GM10266 (cell line): Measurements from ENCODE around the gene PGF.

Experiments used
- DNase-seq: peaks from one replicate; pipeline ENCODE4 v3.0.0; 2012; ENCODE audit errors: extremely low spot score
- TF ChIP-seq, protein P1 (sequence below): IDR thresholded peaks from 2 replicates; pipeline ENCODE4 v1.5.1; 2012; ENCODE audit warnings: mild to moderate bottlenecking, low read depth; ENCODE audit not compliant: control insufficient read depth, insufficient read depth; ENCODE audit errors: missing control alignments

PGF gene

DNA sequence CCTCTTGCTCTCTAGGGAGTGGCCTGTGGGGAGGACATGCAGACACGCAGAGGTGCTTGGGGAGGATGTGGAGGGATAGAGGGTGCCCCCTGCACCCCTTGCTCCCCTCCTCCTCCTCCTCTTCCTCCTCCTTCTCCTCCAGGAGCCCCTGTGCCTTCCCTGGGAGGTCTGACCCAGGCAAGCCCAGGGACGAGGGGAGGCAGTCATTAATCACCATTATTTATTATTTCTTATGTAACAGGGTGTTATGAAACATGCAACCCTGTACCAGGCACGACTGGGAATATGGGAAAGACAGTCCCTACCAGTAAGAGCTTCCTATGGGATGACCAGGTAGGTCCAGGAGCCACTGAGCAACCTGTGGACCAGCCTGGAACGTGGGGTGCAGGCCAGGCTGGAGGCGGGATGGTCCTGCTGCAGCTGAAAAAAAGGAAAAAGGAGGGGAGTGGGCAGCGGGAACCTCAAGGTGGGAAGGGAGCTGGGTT, 22.5 kb upstream of the PGF start:
- TF ChIP-seq, protein P1, sequence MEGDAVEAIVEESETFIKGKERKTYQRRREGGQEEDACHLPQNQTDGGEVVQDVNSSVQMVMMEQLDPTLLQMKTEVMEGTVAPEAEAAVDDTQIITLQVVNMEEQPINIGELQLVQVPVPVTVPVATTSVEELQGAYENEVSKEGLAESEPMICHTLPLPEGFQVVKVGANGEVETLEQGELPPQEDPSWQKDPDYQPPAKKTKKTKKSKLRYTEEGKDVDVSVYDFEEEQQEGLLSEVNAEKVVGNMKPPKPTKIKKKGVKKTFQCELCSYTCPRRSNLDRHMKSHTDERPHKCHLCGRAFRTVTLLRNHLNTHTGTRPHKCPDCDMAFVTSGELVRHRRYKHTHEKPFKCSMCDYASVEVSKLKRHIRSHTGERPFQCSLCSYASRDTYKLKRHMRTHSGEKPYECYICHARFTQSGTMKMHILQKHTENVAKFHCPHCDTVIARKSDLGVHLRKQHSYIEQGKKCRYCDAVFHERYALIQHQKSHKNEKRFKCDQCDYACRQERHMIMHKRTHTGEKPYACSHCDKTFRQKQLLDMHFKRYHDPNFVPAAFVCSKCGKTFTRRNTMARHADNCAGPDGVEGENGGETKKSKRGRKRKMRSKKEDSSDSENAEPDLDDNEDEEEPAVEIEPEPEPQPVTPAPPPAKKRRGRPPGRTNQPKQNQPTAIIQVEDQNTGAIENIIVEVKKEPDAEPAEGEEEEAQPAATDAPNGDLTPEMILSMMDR = no peak
- DNase-seq = no peak

DNA sequence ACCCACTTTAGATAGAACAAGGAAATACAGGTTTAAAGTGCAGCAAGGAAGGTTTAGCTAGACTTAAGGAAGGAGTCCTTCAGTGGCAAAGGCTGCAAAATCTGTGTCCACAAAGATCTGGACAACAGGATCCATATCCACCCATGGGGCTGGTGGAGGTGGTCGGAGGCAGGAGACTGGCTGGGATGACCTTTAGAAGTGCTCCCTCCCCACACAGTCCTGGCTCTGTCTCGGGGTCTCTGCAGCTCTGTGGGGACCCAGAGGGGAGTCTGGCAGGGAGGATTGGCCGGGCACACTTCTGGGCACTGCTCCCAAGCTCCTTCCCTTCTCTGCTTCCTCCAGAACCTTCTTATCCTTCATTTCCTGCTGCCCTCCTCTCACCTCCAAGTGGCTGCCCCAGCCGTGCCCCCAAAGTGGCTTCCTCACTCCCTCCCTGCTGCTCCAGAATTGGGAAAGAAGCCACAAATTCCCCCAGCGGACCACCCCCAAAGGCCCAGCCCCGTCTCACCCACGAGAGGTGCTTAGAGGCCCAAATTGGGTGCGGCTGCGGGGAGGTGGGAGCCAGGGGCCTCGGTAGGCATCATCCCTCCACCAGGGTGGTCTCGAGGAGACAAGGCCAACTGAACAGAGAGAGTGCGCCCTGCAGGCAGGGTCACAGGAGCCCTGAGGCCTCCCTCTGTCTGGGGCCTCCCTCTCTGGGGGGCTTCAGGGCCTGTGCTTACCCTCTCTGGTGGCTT, 21.9 kb upstream of the PGF start:
- TF ChIP-seq, protein P1 = no peak
- no peak for DNase-seq

DNA sequence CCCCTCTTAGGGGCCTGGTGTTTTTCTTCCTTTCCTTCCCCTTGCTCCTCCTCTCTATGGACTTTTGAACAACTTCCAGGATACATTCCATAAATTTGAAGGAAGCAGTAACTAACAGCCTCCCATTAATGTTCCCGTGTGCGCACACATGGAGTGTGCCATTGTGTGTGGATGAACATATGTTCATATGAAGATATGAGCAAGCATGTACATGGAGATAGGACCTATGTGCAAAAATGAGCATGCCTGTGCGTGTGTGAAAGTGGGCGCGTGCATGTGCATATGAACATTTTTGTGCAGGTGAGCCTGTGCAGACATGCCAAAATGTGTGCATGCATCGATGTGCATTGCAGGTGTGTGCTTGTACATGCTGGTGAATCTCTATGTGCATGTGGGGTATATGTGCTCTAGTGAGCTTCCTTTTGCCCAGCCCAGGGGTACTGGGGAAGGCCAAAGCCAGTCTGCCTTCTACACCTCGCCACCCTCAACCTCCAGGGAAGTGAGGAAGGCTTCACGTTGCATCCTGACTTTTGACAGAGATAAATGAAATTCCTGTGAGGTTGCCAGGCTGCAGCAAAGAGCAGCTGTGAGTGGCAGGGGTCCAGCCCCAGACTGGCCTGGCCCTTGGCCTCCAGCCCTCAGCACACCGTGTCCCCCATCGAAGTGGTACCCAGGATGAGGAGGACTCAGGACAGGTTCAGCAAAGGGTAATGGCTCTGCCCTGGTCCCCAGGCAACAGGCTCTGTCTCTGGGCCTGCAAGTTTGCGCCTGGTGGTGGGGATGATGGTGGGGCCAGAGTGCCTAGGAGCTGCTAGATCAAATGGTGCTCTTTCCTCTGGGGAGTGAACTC, 21.1 kb upstream of the PGF start:
- DNase-seq = no peak

DNA sequence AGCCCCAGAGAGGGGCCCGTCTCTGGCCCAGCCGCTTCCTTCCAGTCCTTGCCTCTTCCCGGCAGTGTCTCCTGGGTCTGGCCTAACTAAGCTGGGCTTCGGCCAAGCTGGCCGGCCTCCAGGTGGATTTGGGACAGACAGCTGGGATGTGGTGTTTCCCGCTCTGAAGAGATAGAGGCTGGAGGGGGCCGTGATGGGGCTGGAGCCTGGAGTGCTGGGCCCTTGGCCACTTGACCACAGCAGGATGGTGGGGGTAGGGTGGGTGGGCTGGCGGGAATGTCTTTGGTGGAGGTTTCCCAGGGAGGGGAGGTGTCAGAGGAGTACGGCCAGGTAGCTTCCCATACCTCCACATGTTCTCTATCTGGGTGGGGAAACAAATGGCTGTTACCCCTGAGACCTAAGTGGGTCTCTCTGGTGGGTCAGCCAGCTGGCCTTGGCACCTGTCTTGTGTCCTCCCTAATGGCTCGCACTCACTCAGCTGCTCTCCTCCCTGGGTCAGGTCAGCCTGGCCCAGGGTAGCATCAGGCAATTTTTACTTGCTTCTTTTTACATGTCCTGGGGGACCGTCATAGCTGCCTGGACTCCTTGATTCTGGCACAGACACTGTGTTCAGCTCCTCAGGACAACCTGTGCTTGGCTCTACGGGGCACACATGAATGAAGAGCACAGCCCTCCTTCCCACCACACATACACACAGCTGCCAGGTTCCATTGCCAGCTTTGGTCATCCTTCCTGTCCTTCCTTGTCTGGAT, 19.8 kb upstream of the PGF start:
- TF ChIP-seq, protein P1 = no peak
- no peak for DNase-seq

More for the DNA sequence above, 21.1 kb upstream of the PGF start:
- TF ChIP-seq, protein P1 = no peak

DNA sequence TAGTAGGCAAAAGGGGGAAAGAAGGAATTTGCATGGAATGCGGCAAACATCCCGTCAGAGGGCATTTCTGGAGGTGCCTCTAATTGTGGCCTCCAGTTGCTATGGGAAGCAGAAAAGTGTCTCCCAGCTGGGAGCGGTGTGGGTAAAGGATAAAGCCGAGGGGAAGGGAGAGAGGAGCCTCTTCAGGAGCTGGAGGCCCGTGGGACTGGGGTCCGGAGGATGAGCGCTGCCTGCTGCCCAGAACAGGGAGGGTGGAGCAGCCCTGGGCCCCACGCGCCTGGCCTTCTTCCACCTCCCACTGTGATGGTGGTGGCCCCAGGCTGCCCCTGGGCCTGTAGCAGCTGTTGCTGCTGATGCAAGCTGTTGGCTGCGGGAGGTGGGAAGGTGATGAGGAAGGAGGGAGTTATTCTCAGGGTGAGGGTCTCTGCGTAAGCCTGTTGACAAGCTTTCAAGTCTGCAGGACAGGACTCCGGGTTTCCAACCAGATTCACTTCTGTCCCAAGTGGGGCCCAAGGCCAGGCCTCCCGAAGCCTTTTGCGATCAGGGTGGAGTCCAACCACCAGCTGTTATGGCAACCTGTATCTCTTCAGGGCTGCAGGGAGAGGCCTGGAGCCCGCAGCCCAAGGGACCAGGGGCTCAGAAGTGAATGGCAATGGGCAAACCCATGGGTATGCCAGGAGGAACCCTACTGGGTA, 19.1 kb upstream of the PGF start:
- DNase-seq = no peak
- TF ChIP-seq, protein P1 = no peak

DNA sequence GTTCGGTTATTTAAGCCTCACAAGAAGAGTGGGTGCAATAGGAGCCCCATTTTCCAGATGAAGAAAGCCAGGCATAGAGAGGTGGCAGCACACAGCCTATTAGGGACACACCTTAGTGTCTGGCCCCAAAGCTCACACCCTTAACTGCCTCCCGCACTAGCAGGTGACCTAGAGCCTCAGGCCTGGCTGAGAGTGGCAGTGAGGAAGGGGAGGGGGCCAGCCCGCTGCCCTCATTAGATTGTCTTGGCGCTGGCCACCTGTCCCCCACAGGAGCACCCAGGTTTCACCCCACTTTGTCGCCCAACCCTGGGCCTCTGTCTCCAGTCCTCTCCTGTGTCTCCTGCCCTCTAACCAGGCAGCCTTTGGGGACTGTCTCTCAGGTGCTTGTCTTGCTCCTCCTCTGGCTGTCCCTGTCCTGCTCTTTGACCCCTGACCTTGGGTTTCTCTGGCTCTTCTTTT, 18.5 kb upstream of the PGF start:
- DNase-seq = no peak
- TF ChIP-seq, protein P1 = no peak
